HG03108 (cell line): ENCODE results near the gene DMWD.
"Not testable (repeated sequence)": the region's sequence is repeated elsewhere in the genome, so short reads cannot be mapped to it uniquely, and the experiment has no call there.

ENCODE experiments used
- ATAC-seq: cut with Tn5 transposase; IDR thresholded peaks from one replicate; pipeline ENCODE4 v1.9.1; 2021; ENCODE audit warnings: moderate library complexity; ENCODE audit not compliant: unreplicated experiment

The DMWD gene

DNA sequence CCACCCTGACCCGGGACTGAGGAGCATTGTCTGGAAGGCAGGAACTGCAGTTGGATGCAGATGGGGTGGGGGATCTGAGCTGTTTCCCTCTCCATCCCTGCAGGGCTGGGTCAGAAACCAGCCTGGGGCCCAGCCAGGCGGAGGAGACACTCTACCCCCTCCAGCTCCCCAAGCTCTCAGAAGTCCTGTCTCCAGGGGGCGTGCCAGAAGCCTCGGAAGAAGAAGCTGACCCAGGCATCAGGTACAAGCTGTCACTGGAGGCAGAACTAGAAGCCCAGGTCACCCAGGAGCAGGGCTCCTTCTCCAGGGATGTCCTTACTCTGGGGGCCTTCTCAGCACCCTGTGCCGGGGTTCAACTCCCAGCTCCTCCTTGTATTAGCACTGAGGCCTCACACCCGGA is 39.1 kb downstream of the DMWD start:
- ATAC-seq: no peak

DNA sequence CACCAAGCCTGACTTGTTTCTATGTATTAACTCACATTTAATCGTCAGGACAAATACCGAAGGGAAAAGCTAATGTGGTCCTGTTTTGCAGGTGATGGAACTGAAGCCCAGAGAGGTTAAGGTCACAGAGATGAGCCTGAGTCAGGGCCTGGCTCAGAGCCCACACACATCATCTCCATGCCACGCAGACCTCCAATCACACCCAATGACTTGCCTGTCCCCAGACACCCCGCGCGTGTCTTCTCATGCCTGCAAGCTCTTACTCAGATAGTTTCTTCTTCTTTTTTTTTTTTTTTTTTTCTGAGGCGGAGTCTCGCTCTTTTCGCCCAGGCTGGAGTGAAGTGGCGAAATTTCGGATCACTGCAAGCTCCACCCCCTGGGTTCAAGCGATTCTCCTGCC is 40.0 kb downstream of the DMWD start:
- ATAC-seq: no peak

DNA sequence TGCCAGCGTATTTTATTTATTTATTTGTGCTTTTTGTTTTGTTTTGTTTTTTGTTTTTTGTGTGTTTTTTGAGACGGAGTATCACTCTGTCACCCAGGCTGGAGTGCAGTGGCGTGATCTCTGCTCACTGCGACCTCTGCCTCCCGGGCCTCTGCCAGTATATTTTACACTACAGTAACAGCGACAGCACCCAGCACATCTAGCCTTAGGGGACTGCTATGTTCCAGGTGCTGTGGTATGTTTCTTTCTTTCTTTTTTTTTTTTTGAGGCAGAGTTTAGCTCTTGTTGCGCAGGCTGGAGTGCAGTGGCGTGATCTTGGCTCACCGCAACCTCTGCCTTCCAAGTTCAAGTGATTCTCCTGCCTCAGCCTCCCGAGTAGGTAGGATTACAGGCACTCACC is 41.2 kb downstream of the DMWD start:
- not testable (repeated sequence) for ATAC-seq

DNA sequence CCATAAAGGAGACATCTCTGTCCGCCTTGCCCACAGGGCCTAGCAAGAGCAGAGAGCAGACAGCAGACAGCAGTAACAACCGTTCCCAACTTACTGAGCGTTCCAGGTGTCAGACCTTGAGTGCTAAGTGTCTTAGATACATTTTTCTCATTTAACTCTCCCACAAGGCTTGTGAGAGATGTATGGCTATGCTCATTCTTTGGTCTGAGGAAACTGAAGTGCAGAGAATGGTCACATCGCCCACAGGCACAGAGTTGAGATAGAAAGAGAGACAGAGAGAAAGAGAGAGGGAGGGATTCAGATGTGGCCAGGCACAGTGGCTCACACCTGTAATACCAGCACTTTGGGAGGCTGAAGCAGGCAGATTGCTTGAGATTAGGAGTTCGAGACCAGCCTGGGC is 45.1 kb downstream of the DMWD start:
- no peak for ATAC-seq

DNA sequence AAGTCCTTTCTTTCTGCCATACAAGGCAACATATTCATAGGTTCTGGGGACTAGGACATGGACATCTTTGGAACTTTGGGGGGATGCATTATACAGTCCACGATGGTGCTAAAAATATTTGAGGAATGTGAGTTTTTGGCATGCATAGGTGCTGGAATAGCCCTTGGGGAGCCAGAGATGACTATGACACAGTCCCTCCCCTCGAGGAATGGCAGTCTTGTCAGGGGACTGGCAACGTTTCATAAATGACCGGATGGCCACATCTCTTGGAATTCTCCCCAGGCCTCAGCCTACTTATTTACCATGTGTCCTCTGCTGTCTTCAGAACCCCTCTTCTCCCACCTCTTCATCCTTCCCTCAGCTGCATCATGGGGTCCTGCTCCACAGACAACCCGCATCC is 45.8 kb downstream of the DMWD start:
- no peak for ATAC-seq

DNA sequence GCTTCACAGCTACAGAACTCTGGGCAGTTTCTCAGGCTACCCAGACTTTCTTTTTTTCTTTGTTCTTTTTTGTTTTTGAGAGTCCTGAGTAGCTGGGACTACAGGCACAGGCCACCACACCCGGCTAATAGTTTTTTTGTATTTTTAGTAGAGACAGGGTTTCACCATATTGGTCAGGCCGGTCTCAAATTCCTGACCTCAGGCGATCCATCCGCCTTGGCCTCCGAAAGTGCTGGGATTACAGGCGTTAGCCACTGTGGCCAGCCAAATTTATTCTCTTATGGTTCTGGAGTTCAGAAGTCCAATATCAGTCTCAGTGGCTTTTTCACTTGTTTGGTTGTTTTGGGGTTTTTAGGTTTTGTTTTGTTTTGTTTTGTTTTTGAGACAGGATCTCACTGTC is 47.0 kb downstream of the DMWD start:
- no peak for ATAC-seq

DNA sequence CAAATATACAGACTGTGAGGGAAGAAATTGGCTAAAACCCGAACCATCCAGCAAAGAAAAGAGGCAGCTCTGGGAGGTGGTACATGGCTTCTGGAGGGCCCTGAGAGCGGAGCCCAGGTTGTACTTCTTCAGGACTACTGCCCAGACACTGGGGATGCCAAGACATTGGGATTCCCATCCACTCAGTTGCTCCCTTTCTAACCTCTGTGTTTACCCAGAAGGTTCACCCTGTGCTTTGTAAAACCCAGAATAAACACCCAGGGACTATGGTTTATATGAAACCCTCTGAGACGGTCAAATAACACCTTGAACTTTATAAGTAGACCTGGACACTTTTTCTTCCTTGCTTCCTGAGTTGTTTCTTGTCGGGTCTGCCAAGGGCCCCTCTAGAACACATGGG is 49.7 kb downstream of the DMWD start:
- ATAC-seq: no peak

DNA sequence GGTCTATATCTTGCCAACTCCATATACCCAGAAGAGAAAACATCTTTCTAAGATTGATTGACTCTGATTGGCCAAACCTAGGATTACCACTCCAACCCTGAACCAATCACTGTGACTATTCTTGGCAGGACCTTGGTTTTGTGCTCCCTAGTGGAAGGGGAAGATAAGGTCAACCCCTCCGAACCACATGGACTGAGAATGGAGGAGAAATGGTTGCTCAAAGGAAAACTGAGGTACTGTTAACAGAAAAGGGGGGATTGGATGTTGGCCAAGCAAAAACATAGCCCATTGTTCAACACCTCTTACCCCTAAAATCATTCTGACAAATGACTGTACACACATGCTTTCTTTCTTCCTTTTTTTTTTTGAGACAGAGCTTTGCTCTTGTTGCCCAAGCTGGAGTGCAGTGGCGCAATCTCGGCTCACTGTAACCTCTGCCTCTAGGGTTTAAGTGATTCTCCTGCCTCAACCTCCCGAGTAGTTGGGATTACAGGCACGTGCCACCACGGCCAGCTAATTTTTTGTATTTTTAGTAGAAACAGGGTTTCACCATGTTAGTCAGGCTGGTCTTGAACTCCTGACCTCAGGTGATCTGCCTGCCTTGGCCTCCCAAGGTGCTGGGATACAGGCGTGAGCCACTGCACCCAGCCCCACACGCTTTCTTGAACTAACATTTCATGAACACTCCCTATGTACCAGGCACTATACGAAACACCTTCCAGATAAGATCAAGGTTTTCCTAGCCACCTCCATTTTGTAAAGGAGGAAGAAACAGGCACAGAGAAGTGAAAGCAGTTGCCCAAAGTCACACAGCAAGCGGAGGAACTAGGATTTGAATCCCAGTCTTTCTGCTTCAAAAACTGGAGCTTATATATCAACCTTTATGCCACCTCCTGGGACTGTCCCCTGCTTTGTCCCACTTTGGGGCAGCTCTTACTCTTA is 52.9 kb downstream of the DMWD start:
- no peak for ATAC-seq

DNA sequence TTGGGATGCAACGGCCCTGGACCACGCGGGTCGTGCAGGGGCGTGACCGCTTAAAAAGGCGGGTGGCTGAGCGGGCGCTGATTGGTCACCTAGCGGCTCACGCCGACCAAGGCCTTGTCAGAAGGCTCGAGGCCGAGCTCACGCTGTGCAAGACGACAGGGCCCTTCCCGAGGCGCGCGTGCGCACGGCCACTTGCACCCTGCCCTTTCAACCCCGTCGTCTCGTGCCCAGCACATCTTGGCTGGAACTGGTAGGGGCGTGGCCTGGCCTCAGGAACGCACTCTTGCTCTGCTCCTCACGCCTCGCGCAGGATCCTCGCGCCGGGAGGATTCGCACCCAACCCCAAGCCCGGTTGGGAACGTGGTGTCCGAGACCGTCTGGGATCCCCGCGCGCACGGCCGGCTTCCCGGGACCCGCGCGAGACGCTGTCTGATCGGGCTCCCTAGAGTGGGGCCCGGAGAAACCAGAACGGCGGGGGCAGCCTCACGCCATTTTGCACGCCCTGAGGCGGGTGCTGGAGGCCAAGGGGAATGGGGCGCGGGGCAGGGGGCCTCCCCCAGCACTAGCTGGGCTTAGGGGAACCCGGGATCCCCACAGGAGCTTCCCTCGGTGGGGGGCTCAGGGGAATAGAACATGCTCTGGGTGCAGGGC is 59.4 kb downstream of the DMWD start, which contains the start of gene MEIOSIN:
Gene MEIOSIN, plus strand, starts transcription at position 280 of the 651 bp plus-strand sequence. CDS start 1,938 bp downstream, outside the sequence.
- ATAC-seq: no peak
